NCI-H526 (cell line): Measurements from ENCODE around the gene UAP1L1.
"Not testable (repeated sequence)": the region's sequence is repeated elsewhere in the genome, so short reads cannot be mapped to it uniquely, and the experiment has no call there.

Experiments used
- DNase-seq, 2 experiments: peaks; one replicate each; lab custom pipeline; 2025; lab: John Stamatoyannopoulos, UW

UAP1L1 gene

GRCh38 chr9:137056739-137057415 is 20.4 kb upstream of the UAP1L1 start:
- no peak for DNase-seq

DNA sequence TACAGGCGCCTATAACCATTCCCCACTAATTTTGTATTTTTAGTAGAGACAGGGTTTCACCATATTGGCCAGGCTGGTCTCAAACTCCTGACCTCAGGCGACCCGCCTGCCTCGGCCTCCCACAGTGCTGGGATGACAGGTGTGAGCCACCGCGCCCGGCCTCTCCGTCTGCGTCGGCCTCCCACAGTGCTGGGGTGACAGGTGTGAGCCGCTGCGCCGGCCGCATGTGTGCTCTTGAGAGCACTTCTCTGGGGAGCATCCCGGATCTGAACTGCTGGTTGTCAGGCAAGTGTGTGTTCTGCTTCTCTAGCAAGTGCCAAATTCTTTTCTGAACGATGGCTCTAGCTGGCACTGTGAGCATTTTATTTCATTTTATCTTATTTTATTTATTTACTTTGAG is 19.8 kb upstream of the UAP1L1 start:
- DNase-seq: no peak

- DNase-seq: no peak
These were observed 18.6 kb upstream of the UAP1L1 start for GRCh38 chr9:137058521-137059234.

DNA sequence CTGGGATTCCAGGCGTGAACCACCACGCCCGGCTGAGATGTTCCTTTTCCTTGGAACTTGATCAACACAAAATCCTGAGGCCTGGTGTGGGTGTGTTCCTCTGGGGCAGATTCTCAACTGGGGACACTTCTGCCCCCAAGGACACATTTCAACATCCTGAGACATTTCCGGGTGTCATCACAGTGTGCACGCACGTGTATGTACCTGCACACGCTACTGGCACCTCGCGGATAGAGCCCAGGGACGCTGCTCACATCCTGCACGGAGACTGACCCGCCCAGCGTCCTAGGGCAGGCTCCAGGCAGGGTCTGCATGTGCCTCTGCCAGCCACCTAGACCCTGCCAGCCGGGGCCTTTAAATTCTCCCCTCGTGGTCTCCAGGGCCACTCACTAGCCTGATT is 14.9 kb upstream of the UAP1L1 start:
- no peak for DNase-seq

- not testable (repeated sequence) for DNase-seq
These were observed 14.5 kb upstream of the UAP1L1 start for GRCh38 chr9:137062798-137063197.

DNA sequence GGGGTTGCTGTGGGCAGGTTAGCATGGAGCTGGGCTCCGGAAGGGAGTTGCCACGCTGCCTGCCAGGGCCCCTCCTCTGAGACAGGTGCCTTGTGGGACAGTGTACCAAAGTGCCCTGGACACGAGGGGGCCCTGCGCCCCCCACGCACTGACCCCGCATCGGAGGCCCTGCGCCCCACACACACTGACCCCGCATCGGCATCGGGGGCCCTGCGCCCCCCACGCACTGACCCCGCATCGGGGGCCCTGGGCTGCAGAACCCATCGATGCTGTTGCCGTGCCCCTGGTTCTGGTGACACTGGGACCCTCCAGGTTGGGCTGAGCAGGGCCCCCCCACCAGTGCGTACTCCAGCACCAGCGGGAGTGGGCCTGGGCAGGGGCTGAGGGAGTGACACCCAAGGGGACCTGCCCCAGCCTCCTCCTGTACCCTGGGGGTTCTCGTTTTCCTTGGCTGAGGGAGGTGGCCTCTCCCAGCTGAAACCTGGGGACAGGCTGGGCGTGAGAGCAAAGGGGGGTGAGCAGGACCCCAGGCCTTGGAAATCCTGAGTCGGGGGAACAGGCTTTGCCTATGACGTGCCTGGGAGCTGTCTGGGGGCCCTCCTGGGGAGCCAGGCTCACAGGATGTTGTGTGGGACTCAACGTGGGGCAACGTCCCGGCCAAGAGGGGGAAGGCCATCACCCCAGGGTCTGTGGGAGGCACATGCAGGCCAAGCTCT is 13.8 kb upstream of the UAP1L1 start:
- DNase-seq: no peak

DNA sequence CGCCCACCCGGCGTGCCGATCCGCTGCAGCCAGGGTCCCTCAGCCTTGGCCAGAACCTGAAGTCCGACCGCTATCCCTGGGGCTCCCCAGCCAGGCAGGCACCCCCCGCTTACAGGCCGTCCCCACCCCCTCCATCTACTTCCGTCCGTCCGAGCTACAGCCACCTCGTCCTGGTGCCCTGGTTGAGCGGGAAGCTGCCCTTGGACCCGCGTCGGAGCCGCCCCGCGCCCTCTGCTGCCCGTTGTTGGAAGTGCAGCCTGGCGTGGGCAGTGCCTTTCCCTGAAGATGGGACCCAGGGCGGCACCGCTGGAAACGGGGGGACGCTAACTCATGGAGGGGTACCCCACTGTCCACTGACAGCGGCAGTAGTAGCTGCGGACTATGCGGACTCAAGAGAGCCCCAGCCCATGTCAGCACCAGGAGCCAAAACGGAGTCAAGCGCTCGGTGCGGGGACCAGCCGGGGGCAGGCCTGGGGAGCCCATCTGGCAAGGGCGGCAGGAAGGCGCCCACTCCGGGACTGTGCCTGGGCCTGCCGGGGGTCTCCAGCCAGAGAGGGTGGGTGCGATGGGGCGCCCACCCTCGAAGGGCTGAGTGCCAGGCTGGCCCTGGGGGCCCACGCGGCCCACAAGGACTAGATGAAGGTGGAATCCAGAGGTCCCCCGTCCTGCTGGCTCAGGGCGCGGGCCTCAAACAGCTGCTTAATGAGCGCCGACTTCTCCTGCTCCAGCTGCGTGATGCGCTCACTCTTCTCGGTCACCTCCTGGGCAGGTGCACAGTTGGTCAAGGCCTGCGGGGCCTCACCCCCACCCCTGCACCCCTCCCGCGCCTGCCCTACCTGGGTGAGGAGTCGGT is 13.1 kb upstream of the UAP1L1 start:
- peak in 1 of 2 experiments; percentile 61 for DNase-seq

GRCh38 chr9:137064880-137065164 is 12.5 kb upstream of the UAP1L1 start:
- no peak for DNase-seq

GRCh38 chr9:137065336-137065967 is 11.9 kb upstream of the UAP1L1 start:
- DNase-seq: no peak

GRCh38 chr9:137066096-137066861 is 11.0 kb upstream of the UAP1L1 start:
- no peak for DNase-seq

DNA sequence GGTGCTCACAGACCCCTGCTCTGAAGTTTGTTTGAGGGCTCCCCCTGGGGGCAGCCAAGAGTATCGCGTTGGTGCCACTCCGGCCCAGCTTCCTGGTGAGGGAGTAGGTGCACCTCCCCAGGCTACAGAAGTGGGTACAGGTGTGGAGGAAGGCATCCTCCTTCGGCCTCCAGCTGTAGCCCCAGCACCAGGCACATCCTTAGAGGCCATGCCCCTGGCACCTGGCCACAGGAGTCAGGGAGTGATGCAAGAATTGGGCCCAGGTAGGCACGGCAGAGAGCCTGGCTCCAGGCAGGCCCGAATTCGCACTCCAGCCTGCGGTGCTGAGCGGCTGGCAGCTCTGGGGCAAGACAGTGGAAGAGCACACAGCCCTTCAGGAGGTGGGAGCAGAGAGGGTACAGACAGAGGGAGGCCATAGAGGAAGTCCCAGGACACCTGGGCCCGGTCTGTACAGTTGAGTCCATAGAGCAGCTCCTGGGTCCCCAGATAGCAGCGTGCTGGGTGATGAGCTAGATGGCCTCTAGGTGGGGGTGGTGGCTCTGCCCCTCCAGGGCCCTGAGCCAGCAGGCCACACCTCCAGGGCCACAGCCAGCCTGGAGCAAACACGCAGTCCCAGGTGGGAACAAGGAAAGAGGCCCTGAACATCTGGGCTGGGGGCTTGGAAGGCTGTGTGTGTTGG is 9.3 kb upstream of the UAP1L1 start:
- DNase-seq: peak; percentile 74 to 82

DNA sequence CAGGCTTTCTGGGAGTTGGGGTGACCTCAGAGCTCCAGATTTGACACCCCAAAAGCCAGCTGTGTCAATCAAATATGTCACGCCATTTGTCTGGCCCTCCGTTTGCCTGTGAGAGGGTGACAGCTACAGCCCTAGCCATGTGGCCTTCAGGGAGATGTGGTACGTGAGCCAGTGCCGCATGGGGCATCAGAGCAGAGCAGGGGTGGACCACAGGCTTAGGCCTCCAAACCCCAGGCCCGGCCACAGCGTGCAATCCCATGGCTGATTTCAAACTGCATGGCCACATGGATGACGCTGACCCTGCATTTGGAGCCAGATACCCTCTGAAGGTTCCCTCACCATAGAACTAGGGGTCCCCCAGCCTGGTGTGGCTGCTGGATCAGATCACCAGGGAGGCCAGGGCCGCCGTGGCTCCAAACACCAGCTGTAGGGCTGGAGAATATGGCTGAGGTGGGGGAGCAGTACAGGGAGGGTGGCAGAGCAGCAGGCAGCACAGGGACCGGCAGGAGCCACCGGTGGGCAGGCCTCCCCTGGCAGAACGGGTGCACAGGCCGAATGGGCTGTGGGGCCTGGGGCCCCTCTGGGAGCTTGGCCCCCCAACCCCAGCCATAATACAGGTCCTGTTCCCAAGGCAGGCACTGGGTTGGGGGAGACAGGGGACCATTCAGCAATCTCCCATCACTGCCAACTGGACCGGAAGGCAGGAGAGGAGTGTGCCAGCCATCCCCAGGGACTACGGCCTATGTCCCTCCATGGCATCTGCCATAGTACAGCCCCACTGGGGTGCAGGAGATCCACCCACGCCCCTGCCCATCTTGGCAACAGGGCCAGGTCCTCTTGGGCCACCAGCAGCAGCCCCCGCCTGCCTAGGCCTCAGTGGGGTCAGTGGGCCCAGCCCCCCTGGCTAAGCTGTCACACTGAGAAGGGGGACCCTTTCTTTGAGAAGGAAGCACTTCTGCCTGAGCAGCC is 8.5 kb upstream of the UAP1L1 start:
- peak in 1 of 2 experiments; percentile 32 for DNase-seq

DNA sequence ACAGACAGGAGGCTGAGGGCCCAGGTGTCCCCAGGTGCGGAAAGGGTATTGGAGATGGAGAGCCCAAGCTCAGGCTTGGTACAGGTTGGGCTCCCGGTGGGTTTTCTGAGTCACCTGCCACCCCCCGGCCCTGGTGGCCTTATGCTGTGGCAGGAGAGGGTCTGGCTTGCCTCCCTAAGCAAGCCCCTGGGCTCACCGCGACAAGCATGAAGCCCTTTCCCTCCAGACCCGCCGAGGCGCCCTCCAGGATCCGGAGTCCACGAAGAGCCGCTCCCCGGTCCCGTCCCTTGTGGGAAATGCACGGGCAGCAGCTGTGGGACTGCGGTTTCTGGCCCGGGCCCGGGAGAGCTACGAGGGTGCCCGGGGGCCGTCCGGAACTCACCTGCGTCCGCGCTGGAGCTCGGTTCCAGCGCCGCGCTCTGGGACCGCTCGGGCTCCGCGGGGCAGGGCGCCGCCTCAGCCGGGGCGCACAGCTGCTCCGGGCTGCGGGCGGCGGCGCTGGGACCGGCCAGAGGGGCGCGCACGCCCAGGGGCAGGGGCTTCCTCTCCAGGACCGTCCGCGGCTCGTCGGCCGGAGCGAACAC is 7.7 kb upstream of the UAP1L1 start:
- peak in 1 of 2 experiments; percentile 41 for DNase-seq

DNA sequence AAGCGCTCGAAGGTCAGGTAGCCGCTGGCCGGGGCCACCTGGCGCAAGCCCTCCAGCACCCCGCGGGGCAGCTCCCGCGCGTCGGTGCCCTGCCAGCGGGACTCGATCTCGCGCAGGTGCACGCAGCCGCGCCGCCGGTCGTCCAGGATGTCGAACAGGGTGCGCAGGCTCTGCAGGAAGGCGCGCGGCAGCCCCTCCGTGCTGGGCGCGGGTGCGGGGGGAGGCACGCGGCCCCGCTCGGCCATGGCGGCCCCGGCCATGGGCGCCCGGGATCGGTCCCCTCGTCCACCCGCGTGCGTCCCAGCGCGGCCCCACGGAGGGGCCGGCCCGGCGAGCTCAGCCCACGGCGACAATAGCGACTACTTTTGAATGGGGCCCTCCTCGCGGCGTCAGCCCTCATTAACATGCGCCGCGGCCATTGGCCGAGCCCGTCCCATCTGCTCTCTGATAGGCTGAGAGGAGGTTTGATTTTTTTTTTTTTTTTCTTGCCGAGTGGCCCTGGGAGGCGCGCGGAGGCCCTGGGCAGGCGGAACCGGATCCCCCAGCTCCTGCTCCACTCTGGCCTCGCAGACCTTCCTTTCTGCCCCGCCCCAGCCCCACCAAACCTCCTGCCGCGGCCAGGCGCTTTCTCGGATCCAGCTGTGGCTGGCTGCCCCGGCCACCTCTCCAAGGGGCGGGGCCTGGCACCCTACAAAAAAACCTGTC is 7.0 kb upstream of the UAP1L1 start, which contains the start of gene SAPCD2:
SAPCD2 (minus strand) TSS at position 357 of the 705 bp plus-strand sequence; CDS start at position 260, 97 bp downstream.
- peak; percentile 76 to 95 for DNase-seq

GRCh38 chr9:137070906-137071275 is 6.4 kb upstream of the UAP1L1 start:
- peak in 1 of 2 experiments; percentile 81 for DNase-seq

- no peak for DNase-seq
These were observed 6.0 kb upstream of the UAP1L1 start for GRCh38 chr9:137071282-137071681.

DNA sequence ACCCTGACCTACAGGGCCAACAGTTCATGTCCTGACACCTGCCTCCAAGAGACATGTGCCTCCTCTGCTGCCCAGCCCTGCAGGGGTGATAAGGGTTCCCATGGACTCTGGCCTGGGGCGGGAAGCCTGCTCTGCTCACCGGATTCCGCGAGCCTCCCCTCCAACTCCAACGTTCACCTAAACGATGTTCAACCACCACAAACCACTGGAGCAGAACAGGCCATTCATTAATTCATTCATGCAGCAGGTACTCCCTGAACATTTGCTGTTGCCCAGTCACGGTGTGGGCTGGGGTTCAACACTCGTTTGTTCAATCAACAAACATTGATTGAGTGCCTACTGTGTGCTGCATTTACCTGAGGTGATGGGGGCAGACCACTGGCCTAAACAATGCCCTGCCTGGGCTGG is 3.3 kb upstream of the UAP1L1 start:
- no peak for DNase-seq

- no peak for DNase-seq
These were observed 2.6 kb upstream of the UAP1L1 start for GRCh38 chr9:137074657-137075274.
